H1 (cell line): Measurements from ENCODE around the gene ASAP3. TPM values are rescaled to one million over a fixed set of nuclear protein-coding genes. Genes with fewer than 3 reads are reported as not detected.

Experiments
- CTCF ChIA-PET: fragments of 300-600 bp; sonication (Branson Sonifier 250); formaldehyde crosslinking; loops from one replicate; lab custom pipeline; 2021; ENCODE audit not compliant: partially characterized antibody; lab: Charles Lee
- POLR2A ChIA-PET: fragments of 300-600 bp; sonication (Branson Sonifier 250); formaldehyde crosslinking; loops from one replicate; lab custom pipeline; 2021; ENCODE audit warnings: inconsistent platforms; ENCODE audit not compliant: partially characterized antibody; lab: Charles Lee
- DNase-seq, 2 experiments: peaks; one replicate each; pipeline versions ENCODE4 v3.0.0 to v3.0.0-alpha.2; 2010 to 2022; ENCODE audit warnings: low spot score in 2 of 2, low read depth in 1 of 2, mixed read lengths in 1 of 2
- FAIRE-seq: peaks from 2 replicates; lab custom pipeline; 2011; peaks lifted over from hg19 to GRCh38; lab: Jason Lieb, UNC
- H2AFZ ChIP-seq: 2 replicates; pipeline ENCODE4 v1.8.1; 2012; ENCODE audit warnings: low read length, inconsistent platforms
- H2AK5ac ChIP-seq: 2 replicates; pipeline ENCODE4 v1.6.1; 2013; ENCODE audit warnings: low read depth, low read length
- H2BK120ac ChIP-seq: replicated peaks from 2 replicates; pipeline ENCODE3; 2013; ENCODE audit warnings: low read depth, low read length, inconsistent platforms
- H2BK12ac ChIP-seq: 2 replicates; pipeline ENCODE4 v1.6.1; 2013; ENCODE audit warnings: low read depth, low read length
- H2BK15ac ChIP-seq: 2 replicates; pipeline ENCODE4 v1.6.1; 2013; ENCODE audit warnings: low read length
- H2BK20ac ChIP-seq: 2 replicates; pipeline ENCODE4 v1.6.1; 2013; ENCODE audit warnings: low read length
- H2BK5ac ChIP-seq: 2 replicates; pipeline ENCODE4 v1.6.1; 2013; ENCODE audit warnings: low read depth, low read length
- H3K14ac ChIP-seq: 2 replicates; pipeline ENCODE4 v1.6.1; 2013; ENCODE audit warnings: inconsistent platforms; ENCODE audit not compliant: insufficient read length
- H3K18ac ChIP-seq: 2 replicates; pipeline ENCODE4 v1.6.1; 2013; ENCODE audit warnings: low read length; ENCODE audit errors: extremely low read depth
- H3K23ac ChIP-seq: 2 replicates; pipeline ENCODE4 v1.6.1; 2013; ENCODE audit warnings: inconsistent platforms; ENCODE audit not compliant: insufficient read length
- H3K23me2 ChIP-seq: 2 replicates; pipeline ENCODE4 v1.6.1; 2013; ENCODE audit warnings: low read depth, low read length
- H3K27ac ChIP-seq: 2 replicates; pipeline ENCODE4 v1.6.1; 2011; ENCODE audit warnings: low read depth, low read length, inconsistent platforms
- H3K27me3 ChIP-seq, 4 experiments: replicated peaks in 1 of 4; 1 replicate in 1 of 4; 2 replicates in 3 of 4; pipeline versions ENCODE4 v1.6.1 to v1.8.1; 2011 to 2013; ENCODE audit warnings: low read length in 3 of 4, mild to moderate bottlenecking in 3 of 4, inconsistent platforms in 2 of 4, mixed read lengths in 2 of 4, moderate library complexity in 1 of 4; ENCODE audit not compliant: control insufficient read depth in 3 of 4, insufficient read depth in 3 of 4; ENCODE audit errors: extremely low read depth in 1 of 4
- H3K36me3 ChIP-seq, 4 experiments: 2 replicates each; pipeline versions ENCODE4 v1.6.1 to v1.8.1; 2011 to 2013; ENCODE audit warnings: mild to moderate bottlenecking in 4 of 4, low read length in 3 of 4, moderate library complexity in 2 of 4, control low read depth in 1 of 4, inconsistent platforms in 1 of 4; ENCODE audit not compliant: insufficient read depth in 4 of 4, control insufficient read depth in 2 of 4
- H3K4ac ChIP-seq: replicated peaks from 2 replicates; pipeline ENCODE3; 2013; ENCODE audit warnings: low read length, low read depth, mixed read lengths, inconsistent platforms; ENCODE audit not compliant: insufficient read length
- H3K4me1 ChIP-seq, 4 experiments: replicated peaks in 1 of 4; 1 replicate in 1 of 4; 2 replicates in 3 of 4; pipeline versions ENCODE4 v1.6.1 to v1.8.1; 2011 to 2013; ENCODE audit warnings: low read length in 3 of 4, inconsistent platforms in 2 of 4, mixed read lengths in 1 of 4; ENCODE audit not compliant: insufficient read depth in 4 of 4, control insufficient read depth in 3 of 4
- H3K4me2 ChIP-seq, 2 experiments: 2 replicates each; pipeline versions ENCODE4 v1.6.1 to v1.8.1; 2011 to 2013; ENCODE audit warnings: low read depth in 2 of 2, low read length in 2 of 2, control low read depth in 1 of 2, inconsistent platforms in 1 of 2, mild to moderate bottlenecking in 1 of 2; ENCODE audit not compliant: insufficient read depth in 1 of 2
- H3K4me3 ChIP-seq, 4 experiments: fragments of 200-600, 300-600 bp in 1 of 4; sonication (generic), shearing (Covaris generic), sonication (Bioruptor Twin) in 1 of 4; 2 replicates each; pipeline versions ENCODE4 v1.5.1 to v1.8.1; 2011 to 2016; ENCODE audit warnings: low read length in 4 of 4, low read depth in 3 of 4, control low read depth in 2 of 4, inconsistent platforms in 2 of 4, mild to moderate bottlenecking in 2 of 4, mixed read lengths in 1 of 4, moderate library complexity in 1 of 4; ENCODE audit not compliant: insufficient read depth in 2 of 4; ENCODE audit errors: extremely low read depth in 1 of 4
- H3K56ac ChIP-seq: replicated peaks from 2 replicates; pipeline ENCODE3; 2013; ENCODE audit warnings: low read depth, mild to moderate bottlenecking, mixed read lengths, low read length, inconsistent platforms; ENCODE audit not compliant: insufficient read length
- H3K79me1 ChIP-seq: 2 replicates; pipeline ENCODE4 v1.6.1; 2013; ENCODE audit warnings: low read depth, low read length, control low read depth
- H3K79me2 ChIP-seq, 2 experiments: 2 replicates each; pipeline versions ENCODE4 v1.6.1 to v1.8.1; 2012 to 2013; ENCODE audit warnings: low read length in 2 of 2, mild to moderate bottlenecking in 2 of 2, inconsistent platforms in 1 of 2; ENCODE audit not compliant: insufficient read depth in 2 of 2, control insufficient read depth in 1 of 2
- H3K9ac ChIP-seq, 4 experiments: replicated peaks in 1 of 4; 1 replicate in 1 of 4; 2 replicates in 3 of 4; pipeline versions ENCODE4 v1.6.1 to v1.8.1; 2011 to 2013; ENCODE audit warnings: low read depth in 3 of 4, low read length in 3 of 4, control low read depth in 2 of 4, mild to moderate bottlenecking in 2 of 4, moderate library complexity in 2 of 4, inconsistent platforms in 1 of 4; ENCODE audit errors: extremely low read depth in 1 of 4
- H3K9me3 ChIP-seq, 2 experiments: 2 replicates each; pipeline versions ENCODE4 v1.6.1 to v1.8.1; 2012 to 2013; ENCODE audit warnings: mild to moderate bottlenecking in 2 of 2, moderate library complexity in 2 of 2, control low read depth in 1 of 2, inconsistent platforms in 1 of 2, low read depth in 1 of 2, low read length in 1 of 2, mixed read lengths in 1 of 2; ENCODE audit not compliant: insufficient read depth in 2 of 2
- H4K20me1 ChIP-seq, 2 experiments: replicated peaks in 1 of 2; 2 replicates each; pipeline versions ENCODE3 to v1.8.1; 2011 to 2013; ENCODE audit warnings: inconsistent platforms in 2 of 2, low read length in 2 of 2, mild to moderate bottlenecking in 1 of 2; ENCODE audit not compliant: insufficient read depth in 2 of 2, control insufficient read depth in 1 of 2
- H4K5ac ChIP-seq: 2 replicates; pipeline ENCODE4 v1.6.1; 2013; ENCODE audit warnings: low read length, low read depth, mixed read lengths, inconsistent platforms; ENCODE audit not compliant: insufficient read length
- H4K8ac ChIP-seq: 2 replicates; pipeline ENCODE4 v1.8.0; 2013; ENCODE audit warnings: mild to moderate bottlenecking, moderate library complexity, low read length, inconsistent platforms; ENCODE audit not compliant: insufficient read depth; ENCODE audit errors: extremely low read depth
- H4K91ac ChIP-seq: replicated peaks from 2 replicates; pipeline ENCODE3; 2013; ENCODE audit warnings: low read length, mixed read lengths, inconsistent platforms; ENCODE audit not compliant: insufficient read length
- KDM5A ChIP-seq: fragments of 200-600 bp; IDR thresholded peaks from 2 replicates; pipeline ENCODE4 v1.7.1; 2012; ENCODE audit warnings: mild to moderate bottlenecking, low read length, inconsistent platforms, mixed read lengths
- MAX ChIP-seq: IDR thresholded peaks from 2 replicates; pipeline ENCODE4 v1.6.1; 2012; ENCODE audit warnings: inconsistent platforms
- RNF2 ChIP-seq: fragments of 200-900, 300-1000 bp; sonication (generic); IDR thresholded peaks from 2 replicates; pipeline ENCODE4 v1.7.1; 2016; ENCODE audit warnings: borderline replicate concordance, low read depth, mild to moderate bottlenecking, antibody characterized with exemption, low read length; ENCODE audit not compliant: poor library complexity, severe bottlenecking; ENCODE audit errors: missing control alignments
- SRF ChIP-seq: IDR thresholded peaks from 2 replicates; pipeline ENCODE4 v1.6.1; 2011; ENCODE audit warnings: mild to moderate bottlenecking, low read depth, low read length, moderate library complexity
- TAF1 ChIP-seq: IDR thresholded peaks from 2 replicates; pipeline ENCODE4 v1.6.1; 2011; ENCODE audit warnings: mild to moderate bottlenecking, low read depth, low read length
- TBP ChIP-seq: IDR thresholded peaks from 2 replicates; pipeline ENCODE4 v1.6.1; 2011; ENCODE audit warnings: low read depth, low read length, improper control_type of control experiment
- WGBS, 2 experiments: shearing (Covaris generic) in 1 of 2; methylation state at CpG; one replicate each; pipeline versions ENCODE4 v1.1.6 to v1.1.7; 2013 to 2015; ENCODE audit warnings: low lambda C conversion rate in 2 of 2, mixed read lengths in 2 of 2, inconsistent platforms in 1 of 2, low coverage in 1 of 2, missing lambda C conversion rate in 1 of 2; ENCODE audit not compliant: insufficient replicate concordance in 2 of 2, insufficient coverage in 1 of 2, insufficient read length in 1 of 2; ENCODE audit errors: extremely low coverage in 1 of 2, missing lambda C conversion rate in 1 of 2; 5-methylcytosine and 5-hydroxymethylcytosine counted together
- polyA plus RNA-seq, 7 experiments: library from polyadenylated mRNA; depleted of rRNA in 3 of 7; stranded (reverse) in 5 of 7; unstranded in 2 of 7; fragments of >200 nt in 5 of 7; fragments of 200-250 nt in 2 of 7; gene quantifications; 1 replicate in 5 of 7; 2 replicates in 1 of 7; 4 replicates in 1 of 7; pipeline versions ENCODE4 v1.2.1 to v1.2.3, GENCODE V29; 2011 to 2013; ENCODE audit warnings: missing spikeins in 2 of 7, mixed read lengths in 2 of 7
- total RNA-seq: library from RNA; stranded (reverse); fragmentation: NEBNext Ultra II Directional; extraction: Animal tissue kit (Norgen Biotek cat#: 25700); gene quantifications from 2 replicates; pipeline ENCODE4 v1.2.1, GENCODE V29; 2021

The ASAP3 gene
- total and polyA plus RNA-seq, 2 of the 8 experiments (the other 6 are each of a cell fraction or from before 2014, with no cell fraction given) = 53.1 to 58.0 TPM

GRCh38 chr1:23389837-23390321 is 94.1 kb downstream of the ASAP3 start:
- Histone ChIP-seq H3K4me3 (no peak overlapping the region), H3K4me1 (peaks cover 0 to 8% (median 4%) of the 10 kb centered on the region in 4 experiments; a peak in 6 of 7 replicates), H3K36me3 (no peaks in the 10 kb centered on the region), H3K56ac (no peak overlapping the region), H3K27me3 (peaks cover 17 to 80% (median 57%) of the 10 kb centered on the region in 4 experiments), H4K20me1 (peaks cover 4 to 8% of the 10 kb centered on the region in 2 experiments), H3K23ac (no peak overlapping the region), H2AK5ac (no peak overlapping the region), H2BK20ac (no peak overlapping the region), H3K23me2 (peaks cover 10% of the 10 kb centered on the region), H2BK12ac (no peak overlapping the region), H3K14ac (no peak overlapping the region), H2BK120ac (no peak overlapping the region), H2AFZ (no peak overlapping the region), H3K9me3 (peaks cover 4 to 8% of the 10 kb centered on the region in 2 experiments; a peak in 2 of 4 replicates), H2BK5ac (no peak overlapping the region), H3K18ac (no peak overlapping the region), H4K8ac (no peak overlapping the region), H3K79me2 (no peaks in the 10 kb centered on the region), H4K91ac (no peak overlapping the region), H3K9ac (no peak overlapping the region), H4K5ac (no peak overlapping the region), H2BK15ac (no peak overlapping the region), H3K79me1 (0 out of 2 replicates have a peak, but pooled peaks cover 3% of the 10 kb centered on the region), H3K4me2 (no peak overlapping the region), H3K4ac (no peak overlapping the region), H3K27ac (no peak overlapping the region)
- CTCF ChIA-PET = interaction anchor here (0.9 to 7.5 kb wide), 6 partner anchors 10 to 33 kb away, joined by 3 to 44 read pairs (median 4); no protein-coding TSS in a partner anchor
- FAIRE-seq (no peak), DNase-seq (no peak)
- WGBS, 2 experiments = 83% methylated on average over 9 of the region's 9 CpGs; no CpG with 5 or more reads in 1 of the 2 experiments
- POLR2A ChIA-PET = interaction anchor here (0.6 to 1.2 kb wide), 2 partner anchors 13 to 116 kb away, joined by 4 to 5 read pairs; no protein-coding TSS in a partner anchor
- TF ChIP-seq TBP = no peak
- TF ChIP-seq KDM5A = no peak
- TF ChIP-seq SRF = no peak
- TF ChIP-seq MAX = no peak
- no peak for TF ChIP-seq RNF2
- no peak for TF ChIP-seq TAF1
